HL-60 (cell line): Measurements from ENCODE around the gene D2HGDH.
"Not testable (repeated sequence)": the region's sequence is repeated elsewhere in the genome, so short reads cannot be mapped to it uniquely, and the experiment has no call there.

Source experiments
- DNase-seq, 2 experiments: peaks; one replicate each; pipeline ENCODE4 v3.0.0-alpha.2; 2010 to 2020; ENCODE audit warnings: low read depth in 1 of 2, low spot score in 1 of 2
- H3K27ac ChIP-seq: fragments of 250-450 bp; sonication (Bioruptor Pico); replicated peaks from 2 replicates; pipeline ENCODE4 v1.5.1; 2020; ENCODE audit warnings: mild to moderate bottlenecking, moderate library complexity
- H3K27me3 ChIP-seq: fragments of 250-450 bp; sonication (Bioruptor Pico); 2 replicates; pipeline ENCODE4 v1.5.1; 2021; ENCODE audit warnings: mild to moderate bottlenecking, moderate library complexity; ENCODE audit not compliant: insufficient read depth, poor library complexity, severe bottlenecking
- H3K4me3 ChIP-seq: replicated peaks from 2 replicates; pipeline ENCODE4 v1.5.1; 2011; ENCODE audit warnings: mild to moderate bottlenecking, control low read depth, low read length; ENCODE audit not compliant: insufficient read depth
- CTCF ChIP-seq: IDR thresholded peaks from one replicate; pipeline ENCODE4 v1.5.1; 2011; ENCODE audit warnings: low read length, control low read depth, inconsistent platforms; ENCODE audit not compliant: insufficient read depth
- GABPA ChIP-seq: IDR thresholded peaks from 2 replicates; pipeline ENCODE4 v1.6.1; 2012; ENCODE audit warnings: low read depth
- POLR2AphosphoS5 ChIP-seq: IDR thresholded peaks from 2 replicates; pipeline ENCODE4 v1.6.1; 2012; ENCODE audit warnings: low read depth
- SPI1 ChIP-seq: IDR thresholded peaks from 2 replicates; pipeline ENCODE4 v1.6.1; 2012; ENCODE audit warnings: low read depth, mild to moderate bottlenecking, borderline replicate concordance
- TF ChIP-seq, protein P1 (sequence below): IDR thresholded peaks from 2 replicates; pipeline ENCODE4 v1.6.1; 2012; ENCODE audit warnings: low read depth; ENCODE audit not compliant: insufficient replicate concordance

D2HGDH gene

GRCh38 chr2:241800198-241800903, 65.9 kb downstream of the D2HGDH start:
- DNase-seq, H3K27ac ChIP-seq: not testable (repeated sequence)

GRCh38 chr2:241801611-241802420, 67.4 kb downstream of the D2HGDH start:
- Histone ChIP-seq H3K27ac (no peak overlapping the region), H3K27me3 (peaks cover 19% of the 10 kb centered on the region), H3K4me3 (no peak overlapping the region)
- DNase-seq = no peak
- TF ChIP-seq GABPA (no peak), POLR2AphosphoS5 (no peak), SPI1 (no peak), CTCF (no peak)
- TF ChIP-seq, protein P1, sequence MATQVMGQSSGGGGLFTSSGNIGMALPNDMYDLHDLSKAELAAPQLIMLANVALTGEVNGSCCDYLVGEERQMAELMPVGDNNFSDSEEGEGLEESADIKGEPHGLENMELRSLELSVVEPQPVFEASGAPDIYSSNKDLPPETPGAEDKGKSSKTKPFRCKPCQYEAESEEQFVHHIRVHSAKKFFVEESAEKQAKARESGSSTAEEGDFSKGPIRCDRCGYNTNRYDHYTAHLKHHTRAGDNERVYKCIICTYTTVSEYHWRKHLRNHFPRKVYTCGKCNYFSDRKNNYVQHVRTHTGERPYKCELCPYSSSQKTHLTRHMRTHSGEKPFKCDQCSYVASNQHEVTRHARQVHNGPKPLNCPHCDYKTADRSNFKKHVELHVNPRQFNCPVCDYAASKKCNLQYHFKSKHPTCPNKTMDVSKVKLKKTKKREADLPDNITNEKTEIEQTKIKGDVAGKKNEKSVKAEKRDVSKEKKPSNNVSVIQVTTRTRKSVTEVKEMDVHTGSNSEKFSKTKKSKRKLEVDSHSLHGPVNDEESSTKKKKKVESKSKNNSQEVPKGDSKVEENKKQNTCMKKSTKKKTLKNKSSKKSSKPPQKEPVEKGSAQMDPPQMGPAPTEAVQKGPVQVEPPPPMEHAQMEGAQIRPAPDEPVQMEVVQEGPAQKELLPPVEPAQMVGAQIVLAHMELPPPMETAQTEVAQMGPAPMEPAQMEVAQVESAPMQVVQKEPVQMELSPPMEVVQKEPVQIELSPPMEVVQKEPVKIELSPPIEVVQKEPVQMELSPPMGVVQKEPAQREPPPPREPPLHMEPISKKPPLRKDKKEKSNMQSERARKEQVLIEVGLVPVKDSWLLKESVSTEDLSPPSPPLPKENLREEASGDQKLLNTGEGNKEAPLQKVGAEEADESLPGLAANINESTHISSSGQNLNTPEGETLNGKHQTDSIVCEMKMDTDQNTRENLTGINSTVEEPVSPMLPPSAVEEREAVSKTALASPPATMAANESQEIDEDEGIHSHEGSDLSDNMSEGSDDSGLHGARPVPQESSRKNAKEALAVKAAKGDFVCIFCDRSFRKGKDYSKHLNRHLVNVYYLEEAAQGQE = no peak

More at GRCh38 chr2:241800198-241800903, 65.9 kb downstream of the D2HGDH start:
- not testable (repeated sequence) for H3K4me3 ChIP-seq
- H3K27me3 ChIP-seq = peaks cover 19% of the 10 kb centered on the region

- H3K4me3 ChIP-seq = no peak overlapping the region
These were observed 68.2 kb downstream of the D2HGDH start for GRCh38 chr2:241802421-241803318.

More at GRCh38 chr2:241802421-241803318, 68.2 kb downstream of the D2HGDH start:
- TF ChIP-seq SPI1 = no peak
- no peak for TF ChIP-seq POLR2AphosphoS5
- TF ChIP-seq, protein P1 = no peak
- no peak for TF ChIP-seq GABPA
- TF ChIP-seq CTCF = no peak
- Histone ChIP-seq H3K27ac (no peak overlapping the region), H3K27me3 (peaks cover 19% of the 10 kb centered on the region)
- no peak for DNase-seq
